GM18861 (cell line): ENCODE results near the gene FSD2.
"Not testable (repeated sequence)": the region's sequence is repeated elsewhere in the genome, so short reads cannot be mapped to it uniquely, and the experiment has no call there.

Experiments
- ATAC-seq: cut with Tn5 transposase; IDR thresholded peaks from one replicate; pipeline ENCODE4 v1.9.1; 2021; ENCODE audit not compliant: unreplicated experiment

The FSD2 gene

DNA sequence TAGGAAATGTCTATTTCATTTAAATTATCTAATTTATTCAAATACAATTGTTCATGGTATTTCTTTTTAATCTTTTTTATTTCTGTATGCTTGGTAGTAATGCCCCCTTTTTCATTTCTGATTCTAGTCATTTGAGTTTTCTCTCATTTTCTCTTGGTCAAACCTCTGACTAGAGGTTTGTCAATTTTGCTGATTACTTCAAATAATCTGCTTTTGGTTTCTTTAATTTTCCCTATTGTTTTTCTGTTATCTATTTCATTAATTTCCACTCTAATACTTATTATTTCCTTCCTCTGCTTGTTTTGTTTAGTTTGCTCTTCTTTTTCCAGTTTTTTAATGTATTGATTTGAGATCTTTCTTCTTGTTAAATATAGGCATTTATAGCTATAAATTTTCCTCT is 12.1 kb downstream of the FSD2 start:
- no peak for ATAC-seq

DNA sequence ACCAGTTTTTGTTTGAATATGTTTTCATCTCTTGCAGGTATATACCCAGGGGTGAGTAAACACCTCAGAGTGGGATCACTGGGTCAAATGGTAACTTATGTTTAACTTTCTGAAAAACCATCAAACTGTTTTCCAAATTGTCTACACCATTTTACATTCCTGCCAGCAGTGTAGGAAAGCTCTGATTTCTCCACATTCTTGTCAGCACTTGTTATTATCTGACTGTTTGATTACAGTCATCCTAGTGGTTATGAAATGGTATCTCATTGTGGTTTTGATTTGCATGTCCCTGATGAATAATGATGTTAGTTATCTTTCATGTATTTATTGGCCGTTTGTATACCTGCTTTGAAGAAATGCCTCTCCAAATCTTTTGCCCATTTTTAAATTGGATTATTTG is 13.8 kb downstream of the FSD2 start:
- ATAC-seq: no peak

DNA sequence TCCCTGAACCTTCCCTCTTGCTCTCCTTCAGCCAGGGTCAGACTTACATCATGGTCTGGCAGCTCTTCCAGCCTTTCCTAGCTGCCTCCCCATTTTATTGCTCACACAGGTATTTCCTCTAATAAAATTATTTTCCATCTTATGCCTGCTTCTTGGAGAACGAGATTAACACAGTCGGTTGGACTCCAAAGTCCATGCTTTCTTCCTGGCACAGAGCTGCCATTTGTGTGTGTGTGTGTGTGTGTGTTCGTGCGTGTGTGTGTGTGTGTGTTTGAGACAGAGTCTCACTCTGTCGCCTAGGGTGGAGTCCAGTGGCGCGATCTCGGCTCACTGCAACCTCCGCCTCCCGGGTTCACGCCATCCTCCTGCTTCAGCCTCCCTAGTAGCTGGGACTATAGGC is 15.5 kb downstream of the FSD2 start:
- no peak for ATAC-seq

DNA sequence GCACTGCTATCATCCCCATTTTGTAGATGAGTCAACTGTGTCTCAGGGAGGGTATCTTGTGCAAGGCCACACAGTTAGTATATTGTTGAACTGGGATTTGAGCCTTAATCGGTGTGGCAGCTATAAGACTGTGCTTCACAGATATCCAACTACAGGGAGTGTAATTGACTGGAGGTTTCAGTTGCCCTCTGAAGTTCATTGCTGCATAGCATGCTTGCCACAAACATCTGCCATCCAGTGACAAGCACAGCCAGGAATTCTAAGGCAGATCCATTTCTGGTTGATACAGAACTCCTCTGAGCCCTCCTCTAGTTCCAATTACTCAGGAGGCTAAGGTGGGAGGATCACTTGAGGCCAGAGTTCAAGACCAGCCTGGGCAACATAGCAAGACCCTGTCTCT is 16.4 kb downstream of the FSD2 start:
- no peak for ATAC-seq

DNA sequence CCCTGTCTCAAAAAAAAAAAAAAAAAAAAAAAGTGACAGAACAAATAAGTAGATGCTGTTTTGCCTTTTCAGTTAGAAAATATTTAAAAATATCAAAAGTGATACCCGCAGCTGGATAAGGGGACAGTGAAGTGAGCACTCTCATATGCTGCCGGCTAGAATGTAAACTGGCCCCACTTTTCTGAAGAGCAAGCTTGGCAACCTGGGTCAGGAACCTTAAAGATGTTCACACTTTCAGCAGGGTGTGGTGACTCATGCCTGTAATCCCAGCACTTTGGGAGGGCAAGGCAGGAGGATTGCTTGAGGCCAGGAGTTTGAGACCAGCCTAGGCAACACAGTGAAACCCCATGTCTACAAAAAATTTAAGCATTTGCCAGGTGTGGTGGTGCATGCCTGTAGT is 17.4 kb downstream of the FSD2 start:
- no peak for ATAC-seq

DNA sequence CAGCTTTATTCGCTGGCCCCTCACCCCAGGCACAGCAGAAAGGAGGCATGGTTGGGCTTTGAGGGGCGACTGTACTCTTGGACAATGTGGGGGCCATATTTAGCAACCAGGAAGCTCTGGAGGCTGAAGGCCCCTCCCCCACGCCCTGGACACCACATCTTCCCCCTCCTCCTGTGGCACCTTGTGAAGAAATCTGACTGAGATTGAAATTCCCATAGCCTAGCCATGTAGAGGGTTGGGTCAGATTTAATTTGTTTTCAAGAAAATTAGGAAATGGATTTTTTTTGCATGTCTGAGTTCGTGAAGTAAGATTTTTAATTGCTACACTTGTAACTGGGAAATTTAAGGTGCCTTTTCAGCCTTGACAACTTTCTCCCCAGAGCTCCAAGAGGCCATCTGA is 24.5 kb downstream of the FSD2 start:
- no peak for ATAC-seq

DNA sequence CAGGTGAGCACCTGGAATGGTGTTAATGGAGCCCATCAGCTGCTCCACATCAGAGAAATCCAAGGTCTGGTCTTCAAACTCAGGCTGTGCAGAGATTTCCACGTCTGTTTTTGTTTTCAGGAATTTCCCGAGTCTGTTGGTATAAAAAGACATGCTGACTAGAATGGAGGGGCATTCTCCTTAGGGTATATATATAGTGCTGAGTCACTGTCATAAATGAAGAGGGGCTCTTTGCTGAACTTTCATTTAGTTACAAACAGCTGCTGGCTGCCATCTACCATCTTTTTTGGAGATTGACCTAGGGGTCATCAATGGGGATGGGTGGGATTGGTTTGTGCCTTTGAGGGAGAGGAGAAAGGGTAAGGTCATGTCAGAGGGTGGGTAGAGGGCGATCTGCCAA is 27.1 kb downstream of the FSD2 start:
- ATAC-seq: no peak

DNA sequence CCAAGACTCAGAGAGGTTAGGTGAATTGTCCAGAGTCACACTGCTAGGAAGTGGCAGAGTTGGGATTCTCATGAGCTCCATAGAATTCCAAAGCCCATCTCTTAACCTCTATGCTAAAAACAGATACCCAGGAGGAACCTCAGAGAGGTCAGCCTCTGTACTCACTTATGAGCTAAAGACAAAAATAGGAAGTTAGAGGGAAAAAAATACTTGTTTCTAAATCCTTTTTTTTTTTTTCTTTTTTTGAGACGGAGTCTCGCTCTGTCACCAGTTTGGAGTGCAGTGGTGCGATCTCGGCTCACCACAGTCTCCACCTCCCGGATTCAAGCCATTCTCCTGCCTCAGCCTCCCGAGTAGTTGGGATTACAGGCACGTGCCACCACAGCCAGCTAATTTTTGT is 31.4 kb downstream of the FSD2 start:
- ATAC-seq: no peak

DNA sequence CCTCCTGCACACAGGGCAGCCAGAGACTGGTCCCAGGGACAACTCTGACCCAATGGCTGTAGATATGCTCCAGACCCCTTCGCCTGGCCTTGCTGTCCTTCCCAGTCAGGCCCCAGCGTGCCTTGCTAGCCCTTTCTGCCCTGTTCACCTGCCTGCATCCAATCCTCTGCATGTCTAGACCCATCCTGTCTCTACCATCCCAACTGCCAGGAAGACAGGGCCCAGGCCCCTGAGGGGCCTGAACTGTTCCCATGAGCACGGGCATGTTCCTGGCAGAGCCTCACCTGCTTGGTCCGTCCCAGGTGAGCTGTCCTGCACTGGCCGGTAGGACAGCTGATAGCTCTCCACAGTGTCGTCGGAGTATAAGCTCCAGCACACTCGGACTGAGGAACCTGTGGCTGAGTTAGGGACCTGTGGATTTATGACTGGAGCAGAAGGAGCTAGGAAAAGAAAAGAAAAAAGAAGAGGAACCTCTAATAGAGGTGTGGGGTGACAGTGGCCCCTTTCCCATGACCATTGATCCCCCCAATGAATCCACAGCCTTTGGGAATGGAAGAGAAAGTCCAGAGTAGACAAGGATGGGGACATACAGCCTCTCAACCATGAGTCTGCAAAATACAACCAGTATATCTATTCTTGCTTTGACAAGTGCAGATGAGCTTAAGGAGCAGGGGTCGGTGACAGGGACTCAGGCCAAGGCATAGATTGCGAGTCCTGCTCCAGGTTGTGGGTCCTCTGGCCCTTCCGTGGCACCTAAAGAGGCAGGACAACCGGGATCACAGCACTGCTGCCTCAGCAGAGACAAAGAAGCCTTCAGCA is 33.9 kb downstream of the FSD2 start:
- no peak for ATAC-seq

DNA sequence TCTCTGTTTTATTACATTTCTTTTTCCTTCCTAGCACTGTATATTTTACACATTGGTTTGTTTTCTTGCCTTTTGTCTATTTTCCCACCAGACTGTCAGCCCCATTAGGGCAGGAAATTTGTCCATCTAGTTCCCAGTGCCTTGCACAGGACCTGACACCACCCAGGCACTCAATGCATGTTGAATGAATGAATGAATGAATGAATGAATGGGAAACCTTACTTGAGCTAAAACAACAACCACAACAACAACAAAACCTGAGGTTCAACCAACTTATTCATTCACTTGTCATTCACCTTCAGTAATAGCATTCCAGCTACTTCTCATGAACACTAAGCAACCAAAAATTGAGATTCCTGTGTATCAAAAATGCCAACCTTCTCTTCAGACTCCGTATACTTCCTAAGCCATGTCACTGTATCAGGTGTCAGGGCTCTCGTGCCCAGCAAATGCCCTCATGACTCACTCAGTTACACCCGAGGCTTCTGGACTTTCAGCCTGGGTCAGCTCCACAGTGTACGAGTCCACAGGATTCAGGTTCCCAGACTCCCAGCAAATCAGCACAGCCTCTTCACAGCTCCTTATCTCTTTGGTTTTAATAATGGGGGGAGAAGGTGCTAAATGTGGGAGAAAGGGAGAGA is 37.3 kb downstream of the FSD2 start:
- no peak for ATAC-seq

DNA sequence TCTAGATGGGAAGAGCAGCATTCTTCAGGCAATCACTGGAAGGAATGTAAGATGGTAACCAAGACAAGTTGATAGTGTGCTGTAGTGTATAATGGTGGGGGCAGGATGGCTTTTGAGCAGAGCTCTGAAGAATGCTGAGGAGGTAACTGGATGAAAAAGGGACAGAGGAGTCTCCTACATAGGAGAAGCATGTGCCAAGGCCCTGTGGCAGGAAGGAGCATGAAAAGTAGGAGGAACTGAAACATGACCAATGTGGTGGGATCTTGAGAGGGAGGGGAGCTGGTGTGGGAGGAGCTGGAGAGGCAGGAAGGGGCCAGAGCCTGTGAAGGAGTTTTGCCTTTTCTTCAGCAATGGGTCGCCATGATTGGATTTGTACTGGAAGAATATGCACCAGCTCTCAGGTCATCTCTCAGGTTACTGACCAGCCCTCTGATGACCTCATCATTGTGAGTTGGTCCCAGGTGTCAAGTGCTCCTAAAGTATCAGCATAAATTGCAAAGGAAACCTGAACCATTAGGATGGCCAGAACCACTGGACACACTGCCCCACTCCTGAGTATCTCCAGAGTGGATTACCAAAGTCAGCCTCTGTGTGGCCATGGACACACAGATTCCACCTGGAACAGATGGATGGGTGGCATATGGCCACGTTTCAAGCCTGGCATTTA is 38.6 kb downstream of the FSD2 start:
- no peak for ATAC-seq

DNA sequence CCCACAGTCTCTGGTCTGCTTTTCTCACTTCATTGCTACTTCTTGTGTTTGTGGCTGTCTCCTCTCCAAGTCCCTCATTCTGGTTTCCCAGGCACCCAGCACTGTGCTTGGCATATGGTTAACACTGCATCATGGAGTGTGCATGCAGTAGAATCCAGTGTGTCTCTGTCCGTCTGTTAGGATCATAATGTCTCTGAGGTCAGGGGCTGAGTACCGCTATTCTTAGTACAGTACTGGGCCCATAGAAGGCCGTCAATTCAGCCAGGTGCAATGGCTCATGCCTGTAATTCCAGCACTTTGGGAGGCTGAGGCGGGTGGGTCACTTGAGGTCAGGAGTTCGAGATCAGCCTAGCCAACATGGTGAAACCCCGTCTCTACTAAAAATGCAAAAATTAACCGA is 39.7 kb downstream of the FSD2 start:
- ATAC-seq: not testable (repeated sequence)

DNA sequence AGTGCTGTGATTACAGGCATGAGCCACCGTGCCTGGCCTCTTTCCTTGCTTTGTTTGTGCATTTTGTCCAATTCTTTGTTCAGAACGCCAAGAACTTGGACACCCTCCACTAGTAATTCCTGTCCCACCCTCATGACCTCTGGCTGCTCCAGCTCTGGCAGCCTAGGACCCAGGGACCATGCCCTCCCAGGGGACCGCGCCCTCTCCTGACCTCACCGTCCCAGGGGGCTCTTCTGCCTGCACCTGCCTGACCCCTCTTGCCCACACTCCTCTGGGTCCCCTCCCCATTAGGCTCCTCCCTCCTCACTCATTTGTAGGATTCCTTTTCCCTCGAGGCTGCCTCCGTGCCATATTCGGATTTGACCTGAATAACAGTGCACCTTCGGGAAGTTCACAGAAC is 41.1 kb downstream of the FSD2 start:
- ATAC-seq: no peak

DNA sequence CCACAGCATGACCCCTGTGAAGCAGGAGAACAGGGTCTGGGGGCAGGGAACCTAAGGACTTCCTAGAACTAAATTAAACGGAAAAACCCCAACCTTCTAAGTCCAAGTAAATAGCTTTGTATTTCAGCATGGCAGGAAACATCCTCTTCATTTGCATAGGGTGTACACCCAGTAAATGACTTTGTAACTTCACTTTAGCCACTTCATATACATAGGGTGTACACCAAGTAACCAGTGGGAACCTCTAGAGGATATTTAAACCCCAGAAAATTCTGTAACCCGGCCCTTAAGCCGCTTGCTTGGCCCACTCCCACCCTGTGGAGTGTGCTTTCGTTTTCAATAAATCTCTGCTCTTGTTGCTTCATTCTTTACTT is 41.8 kb downstream of the FSD2 start:
- ATAC-seq: no peak

DNA sequence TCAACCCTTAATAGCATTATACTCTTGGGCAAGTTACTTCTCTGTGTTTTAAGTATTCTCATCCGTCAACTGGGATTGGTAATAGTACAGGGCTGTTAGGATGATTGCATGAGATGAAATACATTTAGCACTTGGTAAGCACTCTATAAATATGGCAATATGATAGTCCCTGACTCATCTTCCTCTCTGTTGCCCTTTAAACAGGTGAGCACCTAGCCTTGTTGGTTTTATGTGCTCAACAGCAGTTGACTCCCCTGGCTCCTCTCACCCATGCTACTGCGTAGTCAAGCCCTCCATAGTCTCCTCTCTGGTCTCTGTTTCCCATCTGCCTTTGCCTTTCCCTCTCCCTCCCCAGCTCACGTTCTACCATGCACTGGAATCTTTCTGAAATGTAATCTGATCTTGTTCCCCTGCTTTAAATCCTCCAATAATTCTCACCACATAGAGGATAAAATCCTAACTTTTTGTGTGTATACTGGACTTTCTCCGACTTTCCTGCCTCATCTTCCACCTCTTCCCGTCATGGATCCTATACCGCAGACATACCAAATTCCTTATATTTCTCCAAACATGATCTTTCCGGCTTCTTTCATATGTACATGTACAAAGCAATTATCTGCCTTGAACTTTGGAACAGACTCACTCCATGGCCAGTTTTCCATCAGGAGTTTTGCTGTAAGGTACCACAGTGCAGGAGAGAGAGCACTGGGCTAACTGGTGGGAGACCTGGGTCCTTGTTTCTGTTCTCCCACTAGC is 42.3 kb downstream of the FSD2 start:
- no peak for ATAC-seq

DNA sequence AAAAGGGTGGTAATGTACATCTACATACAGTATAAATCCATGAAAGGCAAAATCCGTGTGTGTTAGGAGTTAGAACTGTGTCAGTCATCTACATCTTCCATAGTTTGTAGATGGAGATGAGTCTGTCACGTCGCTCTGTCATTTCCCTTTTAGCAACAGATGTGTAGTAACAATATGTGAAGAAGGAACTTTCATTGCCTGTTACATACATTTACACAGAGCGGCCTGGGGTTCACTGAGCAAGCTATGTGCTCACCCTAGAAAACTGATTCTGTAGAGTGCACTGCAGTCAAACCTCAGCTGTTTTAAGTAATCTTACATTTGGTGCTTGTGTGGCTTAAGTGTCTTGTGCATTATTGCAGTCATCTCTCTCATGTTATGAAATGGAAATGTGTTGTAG is 54.6 kb downstream of the FSD2 start:
- no peak for ATAC-seq

DNA sequence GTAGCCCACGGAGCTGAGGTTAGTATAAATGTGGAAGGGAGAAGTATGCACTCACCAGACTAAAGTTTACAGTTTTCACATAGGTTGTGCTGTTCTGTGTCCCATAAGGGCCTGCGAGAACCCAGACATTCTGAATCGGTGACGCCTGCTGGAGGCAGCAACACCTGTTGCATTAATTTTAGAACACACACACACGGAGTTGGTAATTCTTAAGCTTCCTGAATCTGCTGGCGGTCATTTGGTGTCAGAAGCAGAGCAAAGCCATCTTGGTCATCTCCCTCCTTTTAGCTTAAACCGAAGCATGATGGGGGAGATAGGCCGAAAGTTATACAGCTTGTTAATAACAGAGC is 55.1 kb downstream of the FSD2 start:
- peak; percentile 31 for ATAC-seq

DNA sequence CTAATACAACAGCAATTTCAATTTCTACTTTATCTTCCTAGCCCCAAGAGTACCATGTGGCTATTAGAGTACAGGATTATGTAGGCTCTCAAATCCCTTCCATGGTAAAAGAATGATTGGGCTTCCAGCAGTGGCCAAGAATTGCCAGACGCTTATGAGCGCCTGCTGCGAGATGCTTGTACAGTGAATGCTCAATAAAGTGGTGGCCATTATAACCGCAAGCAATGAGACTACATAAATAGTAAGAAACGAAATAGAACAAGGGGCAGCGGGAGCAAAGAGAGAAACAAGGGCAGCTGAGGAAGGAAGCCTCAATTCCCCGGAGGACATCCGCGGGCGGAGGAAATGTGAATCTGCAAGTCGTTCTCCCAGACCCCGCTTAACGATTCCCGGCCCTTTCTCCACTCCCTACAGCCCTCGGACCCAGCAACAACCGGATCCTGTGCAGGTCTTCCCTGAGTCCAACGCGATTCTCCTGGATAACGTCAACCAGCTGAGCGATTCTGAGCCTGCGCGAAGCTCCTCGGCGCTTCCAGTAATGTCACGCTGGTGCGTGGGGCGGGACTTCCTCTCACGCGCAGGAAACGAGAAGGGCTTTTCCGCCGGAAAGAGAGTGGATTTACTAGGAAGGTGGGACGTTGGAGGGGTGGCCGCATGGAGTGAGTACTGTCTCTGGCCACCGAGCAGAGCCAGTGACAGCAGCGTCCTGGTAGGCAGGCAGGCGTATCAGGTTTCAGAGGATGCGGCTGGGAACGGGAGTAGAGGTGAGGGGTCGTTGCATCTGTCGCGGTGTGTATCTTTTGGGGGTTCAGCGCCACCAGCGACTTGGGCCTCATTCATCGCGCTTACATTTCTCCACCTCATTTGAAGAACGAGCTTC is 55.7 kb downstream of the FSD2 start:
- peak; percentile 76 for ATAC-seq

DNA sequence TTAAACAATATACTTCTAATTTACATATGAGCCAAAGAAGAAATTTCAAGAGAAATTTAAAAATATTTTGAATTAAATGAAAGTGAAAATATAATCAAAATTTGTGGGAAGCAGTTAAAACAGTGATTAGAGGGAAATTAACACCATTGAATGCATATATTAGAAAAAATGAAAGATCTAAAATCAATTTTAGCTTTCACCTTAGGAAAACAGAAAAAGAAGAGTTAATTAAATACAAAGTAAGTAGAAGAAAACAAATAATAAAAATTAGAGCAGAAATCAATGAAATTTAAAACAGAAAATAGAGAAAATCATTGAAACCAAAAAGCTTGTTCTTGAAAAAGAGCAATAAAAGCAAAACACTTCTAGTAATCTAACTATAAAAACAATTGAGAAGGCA is 57.6 kb downstream of the FSD2 start:
- ATAC-seq: no peak

DNA sequence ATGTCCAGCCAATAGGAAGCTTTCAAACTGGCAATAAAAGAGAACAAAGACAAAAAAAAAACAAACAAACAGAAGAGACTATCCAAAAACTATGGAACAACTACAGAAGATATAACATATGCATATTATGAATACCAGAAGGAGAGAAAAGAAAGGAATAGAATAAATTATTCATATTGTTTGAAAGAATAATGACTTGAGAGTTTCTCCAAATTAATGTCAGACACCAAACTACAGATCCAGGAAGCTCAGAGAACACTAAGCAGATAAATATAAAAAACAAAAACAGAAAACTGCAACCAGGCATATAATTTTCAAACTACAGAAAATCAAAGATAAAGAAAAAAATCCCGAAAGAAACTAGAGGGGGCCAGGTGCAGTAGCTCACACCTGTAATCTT is 62.1 kb downstream of the FSD2 start:
- no peak for ATAC-seq

DNA sequence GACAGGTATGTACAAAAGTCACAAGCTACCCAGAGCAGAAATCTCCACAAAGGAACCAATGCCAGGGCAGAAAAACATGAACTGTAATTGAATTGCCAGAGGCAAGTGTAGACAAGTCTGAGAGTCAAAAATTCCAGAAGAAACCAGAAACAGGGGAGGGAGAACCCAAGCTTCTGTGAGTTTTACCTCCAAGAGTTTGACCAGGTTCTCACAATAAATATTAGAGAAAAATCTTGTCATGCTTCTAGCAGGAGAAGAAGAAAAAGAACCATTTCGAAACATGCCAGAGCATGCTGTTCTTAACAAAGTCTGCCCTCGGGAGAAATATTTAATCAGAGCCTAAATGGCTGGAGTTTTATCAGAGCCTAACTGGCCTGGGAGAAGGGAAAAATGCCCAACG is 63.7 kb downstream of the FSD2 start:
- ATAC-seq: no peak
